ENCODE measurements around the gene MMP15. TPM values are rescaled to one million over a fixed set of nuclear protein-coding genes. Genes with fewer than 3 reads are reported as not detected.

The MMP15 gene
- total and polyA plus RNA-seq, 2 donors = 1.2 to 1.7 TPM

GRCh38 chr16:57985204-57986181 is 40.1 kb upstream of the MMP15 start:
- H3K9me3 ChIP-seq (ENCODE audit: control insufficient read depth in 2 of 2, insufficient read depth in 1 of 2, low read length in 1 of 2) = peaks cover 0 to 9% of the 10 kb centered on the region in 2 donors
- peaks cover 7 to 15% of the 10 kb centered on the region in 2 donors for H3K4me1 ChIP-seq (ENCODE audit: control insufficient read depth in 2 of 2, insufficient read depth in 2 of 2, low read length in 2 of 2)
- peak in 1 of 9 donors; percentile 16 for DNase-seq (ENCODE audit: low read depth in 6 of 9, low spot score in 9 of 9)
- peaks cover 16 to 44% of the 10 kb centered on the region in 2 donors for H3K27me3 ChIP-seq (ENCODE audit: control insufficient read depth in 2 of 2, insufficient read depth in 1 of 2, low read length in 1 of 2)
- WGBS = 26% methylated on average over 62 of the region's 62 CpGs
- peak overlapping the region; percentile 29 to 60 for H3K4me3 ChIP-seq (ENCODE audit: low read length in 2 of 2)
- H3K36me3 ChIP-seq (ENCODE audit: control insufficient read depth in 2 of 2, insufficient read depth in 2 of 2, low read length in 1 of 2) = no peaks in the 10 kb centered on the region
- no peak overlapping the region for H3K27ac ChIP-seq (ENCODE audit: low read depth in 1 of 2, low read length in 1 of 2)

DNA sequence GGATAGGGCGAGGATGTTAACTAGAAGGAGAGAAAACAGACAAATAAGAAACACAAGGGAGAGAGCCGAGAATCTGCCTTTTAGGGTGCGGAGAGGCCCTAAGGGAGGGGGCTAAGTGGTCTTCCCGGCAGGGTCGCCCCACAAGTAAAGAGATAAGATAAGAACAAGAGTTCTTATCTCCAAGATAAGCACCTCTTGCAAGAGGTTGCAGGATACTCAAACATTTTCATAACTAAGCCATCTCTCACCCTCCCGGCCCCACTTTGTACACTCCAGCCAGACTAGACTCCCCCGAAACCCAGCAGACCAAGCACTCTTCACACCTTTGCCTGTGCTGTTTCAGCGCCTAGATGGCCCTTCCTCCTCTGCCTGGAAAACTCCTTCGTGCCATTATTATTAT is 39.4 kb upstream of the MMP15 start:
- H3K27me3 ChIP-seq (ENCODE audit: control insufficient read depth in 2 of 2, insufficient read depth in 1 of 2, low read length in 1 of 2) = peaks cover 16 to 44% of the 10 kb centered on the region in 2 donors

DNA sequence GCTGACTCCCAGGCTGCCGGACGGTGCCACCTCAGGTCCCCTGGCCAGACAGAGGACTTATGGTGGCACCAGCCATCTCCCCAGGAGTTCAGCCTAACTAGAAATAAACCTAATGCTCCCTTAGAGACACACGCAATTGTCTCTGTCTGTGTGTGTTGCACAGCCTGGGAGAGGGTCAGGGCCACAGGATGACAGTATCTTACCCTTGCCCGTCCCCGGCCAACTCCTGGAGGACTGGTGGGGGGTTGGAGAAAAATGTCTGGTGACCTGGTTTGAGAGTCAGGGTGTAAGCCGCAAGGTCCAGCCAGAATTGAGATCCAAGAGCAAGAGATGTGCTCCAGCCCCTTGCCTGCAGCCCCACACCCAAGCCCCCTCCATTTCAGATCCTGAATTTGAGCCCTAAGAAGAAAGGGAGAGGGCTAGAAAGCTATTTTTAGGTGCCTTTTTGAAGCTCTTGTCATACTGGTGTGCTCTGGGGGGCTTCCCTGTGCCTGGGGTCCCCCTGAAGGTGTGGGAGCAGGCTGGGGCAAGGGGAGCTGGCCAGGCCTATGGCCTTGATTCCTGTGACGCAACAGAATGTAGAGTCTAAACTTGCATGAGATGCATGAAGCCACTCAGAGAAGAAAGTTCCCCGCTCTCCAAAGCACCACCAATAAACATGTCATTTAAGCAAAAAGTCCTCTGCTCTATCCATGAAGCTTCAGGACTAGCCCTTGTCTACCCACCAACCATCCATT is 37.9 kb upstream of the MMP15 start:
- Histone ChIP-seq H3K9me3 (ENCODE audit: control insufficient read depth in 2 of 2, insufficient read depth in 1 of 2, low read length in 1 of 2) (peaks cover 0 to 9% of the 10 kb centered on the region in 2 donors), H3K27me3 (ENCODE audit: control insufficient read depth in 2 of 2, insufficient read depth in 1 of 2, low read length in 1 of 2) (peaks cover 16 to 44% of the 10 kb centered on the region in 2 donors), H3K4me1 (ENCODE audit: control insufficient read depth in 2 of 2, insufficient read depth in 2 of 2, low read length in 2 of 2) (peaks cover 7 to 15% of the 10 kb centered on the region in 2 donors), H3K36me3 (ENCODE audit: control insufficient read depth in 2 of 2, insufficient read depth in 2 of 2, low read length in 1 of 2) (no peaks in the 10 kb centered on the region), H3K27ac (ENCODE audit: low read depth in 1 of 2, low read length in 1 of 2) (no peak overlapping the region), H3K4me3 (ENCODE audit: low read length in 2 of 2) (no peak overlapping the region)
- no peak for DNase-seq (ENCODE audit: low read depth in 6 of 9, low spot score in 9 of 9)
- 98% methylated on average over 8 of the region's 8 CpGs for WGBS

More for the DNA sequence above, 39.4 kb upstream of the MMP15 start:
- H3K4me1 ChIP-seq (ENCODE audit: control insufficient read depth in 2 of 2, insufficient read depth in 2 of 2, low read length in 2 of 2) = peaks cover 7 to 15% of the 10 kb centered on the region in 2 donors
- no peaks in the 10 kb centered on the region for H3K36me3 ChIP-seq (ENCODE audit: control insufficient read depth in 2 of 2, insufficient read depth in 2 of 2, low read length in 1 of 2)
- 82% methylated on average over 9 of the region's 9 CpGs for WGBS
- no peak overlapping the region for H3K4me3 ChIP-seq (ENCODE audit: low read length in 2 of 2)
- no peak for DNase-seq (ENCODE audit: low read depth in 6 of 9, low spot score in 9 of 9)
- peaks cover 0 to 9% of the 10 kb centered on the region in 2 donors for H3K9me3 ChIP-seq (ENCODE audit: control insufficient read depth in 2 of 2, insufficient read depth in 1 of 2, low read length in 1 of 2)
- H3K27ac ChIP-seq (ENCODE audit: low read depth in 1 of 2, low read length in 1 of 2) = no peak overlapping the region

DNA sequence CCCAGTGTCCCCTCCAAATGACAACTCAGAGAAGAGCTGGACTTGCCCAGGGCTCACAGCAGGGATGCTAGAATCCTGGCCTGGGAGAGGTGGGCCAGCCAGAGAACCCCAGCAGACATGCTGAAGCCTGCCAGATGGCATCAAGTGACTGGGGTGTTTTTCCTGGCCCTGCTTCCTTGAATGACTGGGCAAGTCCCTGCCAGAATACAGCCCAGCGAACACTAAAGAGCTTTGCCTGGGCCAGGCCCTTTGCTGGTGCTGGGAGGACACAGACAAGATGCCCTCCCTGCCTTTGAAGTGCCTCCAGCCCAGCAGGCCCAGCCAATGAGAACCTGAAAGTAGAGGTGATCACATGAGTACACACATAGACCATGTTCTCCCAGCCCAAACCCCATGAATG is 36.6 kb upstream of the MMP15 start:
- Histone ChIP-seq H3K4me1 (ENCODE audit: control insufficient read depth in 2 of 2, insufficient read depth in 2 of 2, low read length in 2 of 2) (peaks cover 7 to 21% of the 10 kb centered on the region in 2 donors), H3K9me3 (ENCODE audit: control insufficient read depth in 2 of 2, insufficient read depth in 1 of 2, low read length in 1 of 2) (peaks cover 0 to 9% of the 10 kb centered on the region in 2 donors), H3K27ac (ENCODE audit: low read depth in 1 of 2, low read length in 1 of 2) (no peak overlapping the region), H3K36me3 (ENCODE audit: control insufficient read depth in 2 of 2, insufficient read depth in 2 of 2, low read length in 1 of 2) (peaks cover 0 to 4% of the 10 kb centered on the region in 2 donors), H3K27me3 (ENCODE audit: control insufficient read depth in 2 of 2, insufficient read depth in 1 of 2, low read length in 1 of 2) (peaks cover 16 to 38% of the 10 kb centered on the region in 2 donors), H3K4me3 (ENCODE audit: low read length in 2 of 2) (no peak overlapping the region)
- 67% methylated on average over 1 of the region's 1 CpG for WGBS
- peak in 1 of 9 donors; percentile 27 for DNase-seq (ENCODE audit: low read depth in 6 of 9, low spot score in 9 of 9)

DNA sequence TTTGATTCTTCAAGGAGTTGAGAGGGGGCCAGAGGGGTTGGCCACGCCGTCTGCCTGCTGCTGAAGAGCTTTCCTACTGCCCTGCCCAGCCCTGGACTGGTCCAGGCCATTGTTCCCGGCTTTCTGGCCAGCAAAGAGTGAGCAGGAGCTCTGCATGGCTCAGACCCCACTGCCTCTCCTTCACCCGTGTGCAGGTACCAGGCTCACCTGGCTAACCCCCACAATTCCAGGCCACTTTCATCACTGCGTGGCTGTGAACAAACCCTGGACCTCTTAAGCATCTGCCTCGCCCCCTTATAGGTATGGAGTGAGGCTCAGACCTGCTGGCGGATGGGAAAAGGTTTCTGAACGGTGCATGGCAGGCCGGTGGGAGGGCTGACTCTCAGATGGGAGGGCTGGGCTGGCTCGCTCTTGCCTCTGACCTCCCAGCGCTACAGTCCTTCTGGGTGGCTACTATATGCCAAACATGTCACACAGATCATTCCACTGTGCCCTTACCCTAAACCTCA is 33.9 kb upstream of the MMP15 start:
- Histone ChIP-seq H3K9me3 (ENCODE audit: control insufficient read depth in 2 of 2, insufficient read depth in 1 of 2, low read length in 1 of 2) (no peaks in the 10 kb centered on the region), H3K36me3 (ENCODE audit: control insufficient read depth in 2 of 2, insufficient read depth in 2 of 2, low read length in 1 of 2) (peaks cover 3 to 19% of the 10 kb centered on the region in 2 donors), H3K4me3 (ENCODE audit: low read length in 2 of 2) (no peak overlapping the region), H3K4me1 (ENCODE audit: control insufficient read depth in 2 of 2, insufficient read depth in 2 of 2, low read length in 2 of 2) (peaks cover 0 to 6% of the 10 kb centered on the region in 2 donors), H3K27ac (ENCODE audit: low read depth in 1 of 2, low read length in 1 of 2) (no peak overlapping the region), H3K27me3 (ENCODE audit: control insufficient read depth in 2 of 2, insufficient read depth in 1 of 2, low read length in 1 of 2) (peaks cover 5 to 13% of the 10 kb centered on the region in 2 donors)
- DNase-seq (ENCODE audit: low read depth in 6 of 9, low spot score in 9 of 9) = no peak
- WGBS = 97% methylated on average over 11 of the region's 11 CpGs

GRCh38 chr16:57992084-57992483 is 33.5 kb upstream of the MMP15 start:
- peaks cover 8 to 24% of the 10 kb centered on the region in 2 donors for H3K36me3 ChIP-seq (ENCODE audit: control insufficient read depth in 2 of 2, insufficient read depth in 2 of 2, low read length in 1 of 2)
- H3K9me3 ChIP-seq (ENCODE audit: control insufficient read depth in 2 of 2, insufficient read depth in 1 of 2, low read length in 1 of 2) = no peaks in the 10 kb centered on the region
- no peak overlapping the region for H3K27ac ChIP-seq (ENCODE audit: low read depth in 1 of 2, low read length in 1 of 2)
- WGBS = 99% methylated on average over 6 of the region's 6 CpGs
- H3K4me3 ChIP-seq (ENCODE audit: low read length in 2 of 2) = no peak overlapping the region
- H3K4me1 ChIP-seq (ENCODE audit: control insufficient read depth in 2 of 2, insufficient read depth in 2 of 2, low read length in 2 of 2) = peaks cover 0 to 6% of the 10 kb centered on the region in 2 donors
- no peak for DNase-seq (ENCODE audit: low read depth in 6 of 9, low spot score in 9 of 9)
- peaks cover 5 to 8% of the 10 kb centered on the region in 2 donors for H3K27me3 ChIP-seq (ENCODE audit: control insufficient read depth in 2 of 2, insufficient read depth in 1 of 2, low read length in 1 of 2)

- no peaks in the 10 kb centered on the region for H3K27me3 ChIP-seq (ENCODE audit: control insufficient read depth in 2 of 2, insufficient read depth in 1 of 2, low read length in 1 of 2)
- peaks cover 0 to 9% of the 10 kb centered on the region in 2 donors for H3K4me1 ChIP-seq (ENCODE audit: control insufficient read depth in 2 of 2, insufficient read depth in 2 of 2, low read length in 2 of 2)
- no peak overlapping the region for H3K27ac ChIP-seq (ENCODE audit: low read depth in 1 of 2, low read length in 1 of 2)
Observed at GRCh38 chr16:57993438-57993837, 32.1 kb upstream of the MMP15 start.

DNA sequence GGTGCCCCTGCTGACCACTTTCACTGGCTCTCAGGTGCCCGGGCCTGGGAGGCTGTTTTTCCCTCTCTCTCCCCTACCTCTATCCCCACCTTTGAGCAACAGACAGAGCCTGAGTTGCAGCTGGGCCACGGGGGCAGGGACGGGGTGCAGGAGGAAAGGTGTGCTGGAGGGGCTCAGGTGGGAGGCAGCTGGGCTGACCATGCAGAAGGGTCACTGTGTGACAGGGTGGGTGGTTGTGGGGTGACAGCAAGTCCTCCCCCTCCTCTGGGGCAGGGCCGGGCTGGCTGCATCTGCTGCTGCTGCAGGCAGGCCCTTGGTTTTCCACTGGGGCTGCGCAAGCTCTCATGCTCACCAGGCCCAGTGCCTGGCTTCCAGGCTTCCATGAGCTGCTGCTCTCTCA is 31.7 kb upstream of the MMP15 start:
- H3K4me1 ChIP-seq (ENCODE audit: control insufficient read depth in 2 of 2, insufficient read depth in 2 of 2, low read length in 2 of 2) = peaks cover 0 to 12% of the 10 kb centered on the region in 2 donors
- no peaks in the 10 kb centered on the region for H3K27me3 ChIP-seq (ENCODE audit: control insufficient read depth in 2 of 2, insufficient read depth in 1 of 2, low read length in 1 of 2)
- H3K36me3 ChIP-seq (ENCODE audit: control insufficient read depth in 2 of 2, insufficient read depth in 2 of 2, low read length in 1 of 2) = peaks cover 16 to 36% of the 10 kb centered on the region in 2 donors
- H3K4me3 ChIP-seq (ENCODE audit: low read length in 2 of 2) = no peak overlapping the region
- DNase-seq (ENCODE audit: low read depth in 6 of 9, low spot score in 9 of 9) = no peak
- H3K27ac ChIP-seq (ENCODE audit: low read depth in 1 of 2, low read length in 1 of 2) = no peak overlapping the region
- H3K9me3 ChIP-seq (ENCODE audit: control insufficient read depth in 2 of 2, insufficient read depth in 1 of 2, low read length in 1 of 2) = no peaks in the 10 kb centered on the region
- WGBS = 96% methylated on average over 5 of the region's 5 CpGs

More at GRCh38 chr16:57993438-57993837, 32.1 kb upstream of the MMP15 start:
- no peaks in the 10 kb centered on the region for H3K9me3 ChIP-seq (ENCODE audit: control insufficient read depth in 2 of 2, insufficient read depth in 1 of 2, low read length in 1 of 2)
- H3K4me3 ChIP-seq (ENCODE audit: low read length in 2 of 2) = no peak overlapping the region
- WGBS = 88% methylated on average over 8 of the region's 8 CpGs
- DNase-seq (ENCODE audit: low read depth in 6 of 9, low spot score in 9 of 9) = no peak
- H3K36me3 ChIP-seq (ENCODE audit: control insufficient read depth in 2 of 2, insufficient read depth in 2 of 2, low read length in 1 of 2) = peaks cover 16 to 36% of the 10 kb centered on the region in 2 donors

Measured in thymus (tissue), 11 donors.